CD4-positive, alpha-beta T cell (primary cell): ENCODE data around the gene WDR76. TPM values are rescaled to one million over a fixed set of nuclear protein-coding genes. Genes with fewer than 3 reads are reported as not detected.

ENCODE experiments used
- ATAC-seq: fragments of 200-7000 bp; cut with Tn5 transposase; one replicate; pipeline ENCODE4 v1.10.0; 2022; ENCODE audit warnings: mild to moderate bottlenecking; ENCODE audit not compliant: poor library complexity
- CTCF ChIA-PET: fragments of 350-600 bp; sonication (Branson Sonifier 250); formaldehyde crosslinking; loops from one replicate; lab custom pipeline; 2021; ENCODE audit warnings: antibody characterized with exemption, inconsistent platforms; lab: Charles Lee
- POLR2A ChIA-PET: fragments of 350-600 bp; sonication (Branson Sonifier 250); formaldehyde crosslinking; loops from one replicate; lab custom pipeline; 2021; ENCODE audit warnings: antibody characterized with exemption, inconsistent platforms; lab: Charles Lee
- DNase-seq, 14 experiments: peaks; one replicate each; pipeline ENCODE4 v3.0.0-alpha.2; 2013 to 2020; ENCODE audit warnings: mixed read lengths in 2 of 14
- H3K27ac ChIP-seq, 2 donors: one replicate each; pipeline versions ENCODE4 v1.5.1 to v1.7.0; 2013; ENCODE audit warnings: low read length in 2 of 2, low read depth in 1 of 2, mild to moderate bottlenecking in 1 of 2
- H3K27me3 ChIP-seq, 2 experiments: 1 replicate in 1 of 2; 2 replicates in 1 of 2; pipeline versions ENCODE4 v1.6.1 to v1.7.0; 2013; ENCODE audit warnings: low read length in 2 of 2, control low read depth in 1 of 2, mild to moderate bottlenecking in 1 of 2, moderate library complexity in 1 of 2; ENCODE audit not compliant: insufficient read depth in 2 of 2, control insufficient read depth in 1 of 2
- H3K36me3 ChIP-seq: one replicate; pipeline ENCODE4 v1.6.1; 2013; ENCODE audit warnings: low read length, control low read depth; ENCODE audit not compliant: insufficient read depth
- H3K4me1 ChIP-seq: one replicate; pipeline ENCODE4 v1.6.1; 2013; ENCODE audit warnings: low read length, control low read depth; ENCODE audit not compliant: insufficient read depth
- H3K4me3 ChIP-seq: one replicate; pipeline ENCODE4 v1.5.1; 2013; ENCODE audit warnings: mild to moderate bottlenecking, low read length, moderate library complexity
- H3K9me3 ChIP-seq, 2 experiments: 1 replicate in 1 of 2; 2 replicates in 1 of 2; pipeline versions ENCODE4 v1.6.1 to v1.7.0; 2013; ENCODE audit warnings: low read length in 2 of 2, mild to moderate bottlenecking in 2 of 2, control low read depth in 1 of 2, moderate library complexity in 1 of 2; ENCODE audit not compliant: control insufficient read depth in 1 of 2, insufficient read depth in 1 of 2
- H3K27ac Mint-ChIP-seq: one replicate; pipeline ENCODE4 v1.8.0; 2020; ENCODE audit warnings: mixed read lengths
- H3K27me3 Mint-ChIP-seq: one replicate; pipeline ENCODE4 v1.8.0; 2021; ENCODE audit warnings: mixed read lengths
- H3K36me3 Mint-ChIP-seq: one replicate; pipeline ENCODE4 v1.8.0; 2021; ENCODE audit warnings: low read depth, mixed read lengths
- H3K4me1 Mint-ChIP-seq: one replicate; pipeline ENCODE4 v1.8.0; 2021; ENCODE audit warnings: low read depth, mixed read lengths
- H3K4me3 Mint-ChIP-seq: one replicate; pipeline ENCODE4 v1.8.0; 2020; ENCODE audit warnings: mild to moderate bottlenecking, mixed read lengths
- H3K9me3 Mint-ChIP-seq: one replicate; pipeline ENCODE4 v1.8.0; 2020; ENCODE audit warnings: mixed read lengths
- CTCF ChIP-seq: fragments of 200-600 bp; IDR thresholded peaks from one replicate; pipeline ENCODE4 v1.8.0; 2022; ENCODE audit warnings: antibody characterized with exemption, mild to moderate bottlenecking
- intact Hi-C, 2 experiments: fragments of 100-400 bp; cut with DNase I in 1 of 2; cut with micrococcal nuclease in 1 of 2; formaldehyde crosslinking; loops; one replicate each; pipeline versions ENCODE4 v1.15.1 to v1.9.0; 2023 to 2025; cut with DNase I, micrococcal nuclease
- total RNA-seq, 174 experiments: library from RNA in 2 of 174; stranded (reverse) in 2 of 174; gene quantifications; one replicate each; pipeline ENCODE4 v1.2.3 and lab custom pipeline; 2021 to 2026

Gene WDR76
- total RNA-seq, 2 experiments from 2014 or later: 7.0 to 8.6 TPM

- Histone ChIP-seq H3K4me1 (peaks cover 25% of the 10 kb centered on the region), H3K36me3 (peaks cover 14% of the 10 kb centered on the region), H3K27ac (no peak overlapping the region), H3K4me3 (no peak overlapping the region), H3K27me3 (peaks cover 0 to 3% of the 10 kb centered on the region in 2 experiments), H3K9me3 (peaks cover 0 to 4% of the 10 kb centered on the region in 2 experiments)
- DNase-seq (no peak), ATAC-seq (no peak)
- Mint-ChIP-seq H3K4me3 (no peak overlapping the region), H3K27ac (no peak overlapping the region), H3K9me3 (no peaks in the 10 kb centered on the region), H3K27me3 (no peaks in the 10 kb centered on the region), H3K4me1 (peaks cover 31% of the 10 kb centered on the region), H3K36me3 (peaks cover 30% of the 10 kb centered on the region)
- intact Hi-C loops: no loop called here
- no peak for TF ChIP-seq CTCF
- CTCF ChIA-PET: interaction anchor here (4.8 kb wide), 1 partner anchor 12 kb away, joined by 29 read pairs; the partner anchor contains the start of gene ELL3
- POLR2A ChIA-PET: interaction anchor here (0.9 to 4.2 kb wide), 3 partner anchors 11 to 35 kb away, joined by 4 to 39 read pairs (median 6); partner anchors contain the start of genes ELL3, HYPK, MFAP1 and SERINC4
Measured at GRCh38 chr15:43789409-43789808, 37.4 kb upstream of the WDR76 start.

- ChIA-PET CTCF (interaction anchor here (1.3 to 4.8 kb wide), 4 partner anchors 11 to 22 kb away, joined by 3 to 29 read pairs (median 4); partner anchors contain the start of gene ELL3), POLR2A (interaction anchor here (1.0 to 4.4 kb wide), 8 partner anchors 8 to 635 kb away, joined by 3 to 55 read pairs (median 7); partner anchors contain the start of genes CTDSPL2, ELL3, HYPK and MFAP1)
- peaks cover 0 to 3% of the 10 kb centered on the region in 2 experiments for H3K27me3 ChIP-seq
- Mint-ChIP-seq H3K4me1 (peaks cover 58% of the 10 kb centered on the region), H3K4me3 (peak within 1 kb of the TSS; percentile 99), H3K9me3 (no peaks in the 10 kb centered on the region), H3K27ac (peak within 1 kb of the TSS; percentile 99), H3K36me3 (peaks cover 58% of the 10 kb centered on the region), H3K27me3 (no peaks in the 10 kb centered on the region)
- peak within 1 kb of the TSS; percentile 98 to 99 for H3K27ac ChIP-seq
- intact Hi-C loops: loop anchor here (1.0 to 10.0 kb wide), 5 partner anchors 8 to 277 kb away; partner anchors contain the start of genes WDR76 (in 2 of the 2), HYPK (in 1 of the 2), MAP1A (in 1 of the 2) and PDIA3 (in 1 of the 2)
- DNase-seq (peak; percentile 98 to 100 (median 99)), ATAC-seq (peak; percentile 94)
- peak within 1 kb of the TSS; percentile 100 for H3K4me3 ChIP-seq
- TF ChIP-seq CTCF: no peak
- H3K9me3 ChIP-seq: peaks cover 0 to 4% of the 10 kb centered on the region in 2 experiments
- H3K36me3 ChIP-seq: peaks cover 38% of the 10 kb centered on the region
- H3K4me1 ChIP-seq: peaks cover 38% of the 10 kb centered on the region
Measured at GRCh38 chr15:43791993-43792760, 34.6 kb upstream of the WDR76 start, which contains the start of gene SERF2. Gene SERF2, plus strand, starts transcription at chr15:43792320. Its CDS starts 57 bp downstream, at chr15:43792377.

- Mint-ChIP-seq H3K36me3 (peaks cover 63% of the 10 kb centered on the region), H3K9me3 (no peaks in the 10 kb centered on the region), H3K4me1 (peaks cover 63% of the 10 kb centered on the region), H3K27me3 (no peaks in the 10 kb centered on the region), H3K4me3 (peak overlapping the region; percentile 99), H3K27ac (peak overlapping the region; percentile 99)
- H3K36me3 ChIP-seq: peaks cover 38% of the 10 kb centered on the region
- DNase-seq (peak in 6 of 14 experiments; percentile 7 to 68 (median 32)), ATAC-seq (no peak)
- ChIA-PET CTCF (interaction anchor here (1.3 to 4.8 kb wide), 4 partner anchors 12 to 17 kb away, joined by 3 to 29 read pairs (median 4); partner anchors contain the start of gene ELL3), POLR2A (interaction anchor here (1.0 to 4.4 kb wide), 6 partner anchors 7 to 43 kb away, joined by 3 to 55 read pairs (median 14); partner anchors contain the start of genes ELL3, HYPK, MFAP1 and SERINC4)
- peaks cover 0 to 4% of the 10 kb centered on the region in 2 experiments for H3K9me3 ChIP-seq
- peaks cover 38% of the 10 kb centered on the region for H3K4me1 ChIP-seq
- H3K27me3 ChIP-seq: peaks cover 0 to 3% of the 10 kb centered on the region in 2 experiments
- peak overlapping the region; percentile 100 for H3K4me3 ChIP-seq
- TF ChIP-seq CTCF: no peak
- intact Hi-C loops: loop anchor here (1.0 to 10.0 kb wide), 4 partner anchors 7 to 278 kb away; partner anchors contain the start of genes WDR76 (in 2 of the 2), HYPK (in 1 of the 2), MAP1A (in 1 of the 2) and SERINC4 (in 1 of the 2)
- H3K27ac ChIP-seq: peak overlapping the region; percentile 98 to 99
Measured at GRCh38 chr15:43792761-43793476, 33.9 kb upstream of the WDR76 start.
